ENCODE measurements around the gene UNC79.

UNC79 gene

GRCh38 chr14:93685121-93685895, 254.6 kb downstream of the UNC79 start:
- no peak for DNase-seq (ENCODE audit: extremely low read depth, insufficient read length)
- Histone ChIP-seq H3K27me3 (replicated peaks; ENCODE audit: control insufficient read depth, insufficient read depth, low read length) (no peaks in the 10 kb centered on the region), H3K36me3 (ENCODE audit: control insufficient read depth, insufficient read depth, low read length) (no peaks in the 10 kb centered on the region), H3K4me3 (replicated peaks; ENCODE audit: low read depth, low read length) (no peak overlapping the region)
- TF ChIP-seq CTCF (IDR thresholded peaks at IDR 0.05; ENCODE audit: insufficient read depth, low read length, poor library complexity, severe bottlenecking) = no peak

GRCh38 chr14:93686268-93686667, 255.5 kb downstream of the UNC79 start:
- DNase-seq (ENCODE audit: extremely low read depth, insufficient read length) = no peak
- Histone ChIP-seq H3K27me3 (replicated peaks; ENCODE audit: control insufficient read depth, insufficient read depth, low read length) (no peaks in the 10 kb centered on the region), H3K36me3 (ENCODE audit: control insufficient read depth, insufficient read depth, low read length) (no peaks in the 10 kb centered on the region), H3K4me3 (replicated peaks; ENCODE audit: low read depth, low read length) (no peak overlapping the region)
- no peak for TF ChIP-seq CTCF (IDR thresholded peaks at IDR 0.05; ENCODE audit: insufficient read depth, low read length, poor library complexity, severe bottlenecking)

- H3K4me3 ChIP-seq (replicated peaks; ENCODE audit: low read depth, low read length) = no peak overlapping the region
- H3K27me3 ChIP-seq (replicated peaks; ENCODE audit: control insufficient read depth, insufficient read depth, low read length) = no peaks in the 10 kb centered on the region
- TF ChIP-seq CTCF (IDR thresholded peaks at IDR 0.05; ENCODE audit: insufficient read depth, low read length, poor library complexity, severe bottlenecking) = no peak
- no peak for DNase-seq (ENCODE audit: extremely low read depth, insufficient read length)
- H3K36me3 ChIP-seq (ENCODE audit: control insufficient read depth, insufficient read depth, low read length) = no peaks in the 10 kb centered on the region
These were observed 257.5 kb downstream of the UNC79 start for GRCh38 chr14:93688239-93688666.

GRCh38 chr14:93688820-93689219, 258.1 kb downstream of the UNC79 start:
- Histone ChIP-seq H3K27me3 (replicated peaks; ENCODE audit: control insufficient read depth, insufficient read depth, low read length) (no peaks in the 10 kb centered on the region), H3K36me3 (ENCODE audit: control insufficient read depth, insufficient read depth, low read length) (no peaks in the 10 kb centered on the region), H3K4me3 (replicated peaks; ENCODE audit: low read depth, low read length) (no peak overlapping the region)
- no peak for TF ChIP-seq CTCF (IDR thresholded peaks at IDR 0.05; ENCODE audit: insufficient read depth, low read length, poor library complexity, severe bottlenecking)
- no peak for DNase-seq (ENCODE audit: extremely low read depth, insufficient read length)

- no peak overlapping the region for H3K4me3 ChIP-seq (replicated peaks; ENCODE audit: low read depth, low read length)
- no peaks in the 10 kb centered on the region for H3K36me3 ChIP-seq (ENCODE audit: control insufficient read depth, insufficient read depth, low read length)
- DNase-seq (ENCODE audit: extremely low read depth, insufficient read length) = no peak
- no peak for TF ChIP-seq CTCF (IDR thresholded peaks at IDR 0.05; ENCODE audit: insufficient read depth, low read length, poor library complexity, severe bottlenecking)
- no peaks in the 10 kb centered on the region for H3K27me3 ChIP-seq (replicated peaks; ENCODE audit: control insufficient read depth, insufficient read depth, low read length)
These were observed 259.4 kb downstream of the UNC79 start for GRCh38 chr14:93690146-93690545.
